Esophagus muscularis mucosa (tissue), 4 donors: ENCODE results near the gene ARHGAP24. TPM values are rescaled to one million over a fixed set of nuclear protein-coding genes. Genes with fewer than 3 reads are reported as not detected.

Source experiments
- DNase-seq: peaks from one replicate; pipeline ENCODE4 v3.0.0-alpha.2; 2017; ENCODE audit errors: extremely low spot score
- H3K27ac ChIP-seq, 4 donors: fragments of 200-600 bp; sonication (generic); replicated peaks in 1 of 4; 1 replicate in 3 of 4; 2 replicates in 1 of 4; pipeline ENCODE4 v1.5.1; 2016 to 2019; ENCODE audit warnings: mild to moderate bottlenecking in 1 of 4
- H3K27me3 ChIP-seq, 4 donors: fragments of 200-600 bp; sonication (generic); one replicate each; pipeline versions ENCODE4 v1.5.1 to v1.6.0; 2016 to 2019
- H3K36me3 ChIP-seq, 4 donors: fragments of 200-600 bp; sonication (generic); one replicate each; pipeline ENCODE4 v1.5.1; 2016 to 2019
- H3K4me1 ChIP-seq, 4 donors: fragments of 200-600 bp; sonication (generic); one replicate each; pipeline ENCODE4 v1.5.1; 2016 to 2019
- H3K4me3 ChIP-seq, 4 donors: fragments of 200-600 bp; sonication (generic); 1 replicate in 2 of 4; 2 replicates in 2 of 4; pipeline ENCODE4 v1.5.1; 2016 to 2019; ENCODE audit warnings: mild to moderate bottlenecking in 4 of 4, moderate library complexity in 1 of 4
- H3K9me3 ChIP-seq, 4 donors: fragments of 200-600 bp; sonication (generic); 1 replicate in 3 of 4; 2 replicates in 1 of 4; pipeline ENCODE4 v1.5.1; 2016 to 2019
- CTCF ChIP-seq, 3 experiments: fragments of 200-600 bp in 2 of 3; fragments of 450-650 bp in 1 of 3; sonication (generic) in 2 of 3; IDR thresholded peaks; one replicate each; pipeline ENCODE4 v1.5.1; 2017 to 2019; ENCODE audit warnings: antibody characterized with exemption in 3 of 3, mild to moderate bottlenecking in 2 of 3, moderate library complexity in 1 of 3
- EP300 ChIP-seq: sonication (generic); formaldehyde crosslinking; IDR thresholded peaks from one replicate; pipeline ENCODE4 v1.6.1; 2017; ENCODE audit warnings: antibody characterized with exemption
- POLR2A ChIP-seq: fragments of 450-650 bp; IDR thresholded peaks from one replicate; pipeline ENCODE4 v1.6.1; 2017; ENCODE audit warnings: antibody characterized with exemption, moderate library complexity, mild to moderate bottlenecking, low read depth
- POLR2AphosphoS5 ChIP-seq, 2 donors: sonication (generic); formaldehyde crosslinking; IDR thresholded peaks; one replicate each; pipeline ENCODE4 v1.6.1; 2017; ENCODE audit warnings: antibody characterized with exemption in 2 of 2
- WGBS: methylation state at CpG from one replicate; pipeline ENCODE4 v1.1.5; 2018; 5-methylcytosine and 5-hydroxymethylcytosine counted together
- intact Hi-C: fragments of 100-400 bp; cut with DNase I; formaldehyde crosslinking; loops from one replicate; pipeline ENCODE4 v1.15.1; 2023
- total RNA-seq, 4 donors: library from RNA; depleted of rRNA; stranded (reverse); fragments of >200 nt; gene quantifications; one replicate each; pipeline versions ENCODE4 v1.1.0 to v1.2.1, GENCODE V29; 2016

ARHGAP24 gene
- total RNA-seq, 4 donors from 2014 or later: 17.6 to 30.2 (median 23.6) TPM

- H3K4me1 ChIP-seq: peaks cover 29 to 91% (median 64%) of the 10 kb centered on the region in 4 donors
- no peak overlapping the region for H3K4me3 ChIP-seq
- 76% methylated on average over 2 of the region's 2 CpGs for WGBS
- TF ChIP-seq POLR2A (no peak), EP300 (no peak), POLR2AphosphoS5 (IDR thresholded peaks at IDR 0.05) (no peak), CTCF (IDR thresholded peaks at IDR 0.05) (no peak)
- no peaks in the 10 kb centered on the region for H3K9me3 ChIP-seq
- no peaks in the 10 kb centered on the region for H3K27me3 ChIP-seq
- no peak overlapping the region for H3K27ac ChIP-seq
- intact Hi-C loops: no loop called here
- no peaks in the 10 kb centered on the region for H3K36me3 ChIP-seq
- no peak for DNase-seq
These were observed 313.7 kb downstream of the ARHGAP24 start for GRCh38 chr4:85788604-85789003.

- WGBS: 96% methylated on average over 3 of the region's 3 CpGs
- TF ChIP-seq POLR2A (no peak), CTCF (IDR thresholded peaks at IDR 0.05) (no peak), POLR2AphosphoS5 (IDR thresholded peaks at IDR 0.05) (no peak), EP300 (no peak)
- Histone ChIP-seq H3K36me3 (no peaks in the 10 kb centered on the region), H3K9me3 (no peaks in the 10 kb centered on the region), H3K4me3 (no peak overlapping the region), H3K4me1 (peaks cover 24 to 91% (median 63%) of the 10 kb centered on the region in 4 donors), H3K27me3 (no peaks in the 10 kb centered on the region), H3K27ac (no peak overlapping the region)
- no peak for DNase-seq
- intact Hi-C loops: no loop called here
These were observed 314.3 kb downstream of the ARHGAP24 start for GRCh38 chr4:85789241-85789640.

GRCh38 chr4:85790582-85790981 is 315.6 kb downstream of the ARHGAP24 start:
- intact Hi-C loops: no loop called here
- no peak overlapping the region for H3K27ac ChIP-seq
- H3K9me3 ChIP-seq: no peaks in the 10 kb centered on the region
- no peak for TF ChIP-seq EP300
- TF ChIP-seq POLR2A: no peak
- no peak for TF ChIP-seq POLR2AphosphoS5 (IDR thresholded peaks at IDR 0.05)
- TF ChIP-seq CTCF (IDR thresholded peaks at IDR 0.05): no peak
- H3K4me1 ChIP-seq: peaks cover 16 to 78% (median 55%) of the 10 kb centered on the region in 4 donors
- no peaks in the 10 kb centered on the region for H3K36me3 ChIP-seq
- H3K4me3 ChIP-seq: no peak overlapping the region
- no peak for DNase-seq
- H3K27me3 ChIP-seq: no peaks in the 10 kb centered on the region

GRCh38 chr4:85792376-85793232 is 317.7 kb downstream of the ARHGAP24 start:
- Histone ChIP-seq H3K9me3 (no peaks in the 10 kb centered on the region), H3K36me3 (no peaks in the 10 kb centered on the region), H3K27ac (no peak overlapping the region), H3K4me3 (no peak overlapping the region), H3K4me1 (peaks cover 16 to 65% (median 49%) of the 10 kb centered on the region in 4 donors), H3K27me3 (no peaks in the 10 kb centered on the region)
- DNase-seq: no peak
- intact Hi-C loops: no loop called here
- TF ChIP-seq CTCF (IDR thresholded peaks at IDR 0.05): no peak
- no peak for TF ChIP-seq EP300
- no peak for TF ChIP-seq POLR2A
- TF ChIP-seq POLR2AphosphoS5 (IDR thresholded peaks at IDR 0.05): no peak
